Karpas-422 (cell line): ENCODE measurements around the gene STX11. TPM values are rescaled to one million over a fixed set of nuclear protein-coding genes. Genes with fewer than 3 reads are reported as not detected.

Experiments
- DNase-seq: peaks from one replicate; pipeline ENCODE4 v3.0.0-alpha.2; 2015
- H2AFZ ChIP-seq: fragments of 200-600 bp; sonication (generic); 2 replicates; pipeline ENCODE4 v1.6.1; 2014; ENCODE audit warnings: antibody characterized with exemption, low read length, mixed read lengths
- H3K27ac ChIP-seq: fragments of 200-600 bp; sonication (generic); 2 replicates; pipeline ENCODE4 v1.5.1; 2014; ENCODE audit warnings: mild to moderate bottlenecking, low read length, moderate library complexity
- H3K27me3 ChIP-seq: fragments of 200-600 bp; sonication (generic); 2 replicates; pipeline ENCODE4 v1.6.1; 2014; ENCODE audit warnings: low read length, mixed read lengths
- H3K36me3 ChIP-seq: fragments of 200-600 bp; sonication (generic); 2 replicates; pipeline ENCODE4 v1.6.1; 2014; ENCODE audit warnings: low read length, mixed read lengths; ENCODE audit not compliant: insufficient read depth
- H3K4me1 ChIP-seq: fragments of 200-600 bp; sonication (generic); 2 replicates; pipeline ENCODE4 v1.6.1; 2014; ENCODE audit warnings: mild to moderate bottlenecking, low read length, mixed read lengths
- H3K4me2 ChIP-seq: fragments of 200-600 bp; sonication (generic); 2 replicates; pipeline ENCODE4 v1.6.1; 2014; ENCODE audit warnings: low read length, low read depth, mild to moderate bottlenecking; ENCODE audit not compliant: poor library complexity, severe bottlenecking
- H3K4me3 ChIP-seq: fragments of 200-600 bp; sonication (generic); 2 replicates; pipeline ENCODE4 v1.5.1; 2014; ENCODE audit warnings: mild to moderate bottlenecking, antibody characterized with exemption, low read length, mixed read lengths
- H3K79me2 ChIP-seq: fragments of 200-600 bp; sonication (generic); 2 replicates; pipeline ENCODE4 v1.6.1; 2014; ENCODE audit warnings: mild to moderate bottlenecking, low read length, mixed read lengths
- H3K9ac ChIP-seq: fragments of 200-600 bp; sonication (generic); 2 replicates; pipeline ENCODE4 v1.6.0; 2014; ENCODE audit warnings: low read length
- H3K9me2 ChIP-seq: fragments of 200-600 bp; sonication (generic), shearing (Covaris generic); replicated peaks from 2 replicates; pipeline ENCODE4 v1.6.0; 2014; ENCODE audit warnings: mild to moderate bottlenecking, low read length, moderate library complexity; ENCODE audit not compliant: insufficient read depth
- H3K9me3 ChIP-seq: fragments of 300-700, 200-600 bp; sonication (generic); 2 replicates; pipeline ENCODE4 v1.6.1; 2014; ENCODE audit warnings: low read length, mixed read lengths
- H4K20me1 ChIP-seq: fragments of 200-600 bp; sonication (generic); 2 replicates; pipeline ENCODE4 v1.6.1; 2014; ENCODE audit warnings: mild to moderate bottlenecking, antibody characterized with exemption, low read length, low read depth; ENCODE audit not compliant: insufficient read depth
- total RNA-seq: library from RNA; depleted of rRNA; stranded (reverse); fragments of >200 nt; shearing (Covaris generic); gene quantifications from 2 replicates; pipeline ENCODE4 v1.2.3, GENCODE V29; 2014; ENCODE audit warnings: low replicate concordance; rRNA removed

Gene STX11
- not detected in 2 replicates for total RNA-seq

- Histone ChIP-seq H3K4me3 (peak within 1 kb of the TSS; percentile 52; the same call in 1 of the 2 replicates), H2AFZ (no peak within 1 kb of the TSS; the same call in 1 of the 2 replicates), H3K9me3 (no peaks in the 10 kb centered on the region), H3K4me2 (peak within 1 kb of the TSS; percentile 68), H3K36me3 (no peaks in the 10 kb centered on the region), H3K9ac (0 out of 2 replicates have a peak within 1 kb of the TSS, but pooled peaks have one; percentile 12), H3K27ac (no peak within 1 kb of the TSS), H3K9me2 (no peaks in the 10 kb centered on the region), H3K79me2 (no peaks in the 10 kb centered on the region), H3K27me3 (no peaks in the 10 kb centered on the region), H3K4me1 (peaks cover 12% of the 10 kb centered on the region; the same call in 1 of the 2 replicates), H4K20me1 (no peaks in the 10 kb centered on the region)
- DNase-seq = peak; percentile 41
Measured at GRCh38 chr6:144149894-144150709, at the start of gene STX11. TSS of gene STX11 (plus strand) at chr6:144150517. CDS start at chr6:144186628, 36,111 bp downstream.

- Histone ChIP-seq H3K4me1 (no peaks in the 10 kb centered on the region), H3K27me3 (no peaks in the 10 kb centered on the region), H3K27ac (no peak overlapping the region), H3K9me3 (no peaks in the 10 kb centered on the region), H3K9me2 (no peaks in the 10 kb centered on the region), H4K20me1 (no peaks in the 10 kb centered on the region), H3K79me2 (no peaks in the 10 kb centered on the region), H3K36me3 (no peaks in the 10 kb centered on the region), H3K9ac (no peak overlapping the region), H2AFZ (no peak overlapping the region), H3K4me2 (no peak overlapping the region), H3K4me3 (no peak overlapping the region)
- no peak for DNase-seq
Measured at GRCh38 chr6:144103026-144103563, 47.2 kb upstream of the STX11 start.

- no peak overlapping the region for H3K27ac ChIP-seq
- H4K20me1 ChIP-seq = no peaks in the 10 kb centered on the region
- no peak overlapping the region for H3K4me3 ChIP-seq
- no peaks in the 10 kb centered on the region for H3K36me3 ChIP-seq
- H3K4me1 ChIP-seq = no peaks in the 10 kb centered on the region
- no peak overlapping the region for H2AFZ ChIP-seq
- DNase-seq = no peak
- H3K9me2 ChIP-seq = no peaks in the 10 kb centered on the region
- no peak overlapping the region for H3K4me2 ChIP-seq
- no peaks in the 10 kb centered on the region for H3K79me2 ChIP-seq
- H3K9ac ChIP-seq = no peak overlapping the region
- H3K27me3 ChIP-seq = no peaks in the 10 kb centered on the region
- no peaks in the 10 kb centered on the region for H3K9me3 ChIP-seq
Measured at GRCh38 chr6:144104488-144104887, 45.8 kb upstream of the STX11 start.

GRCh38 chr6:144104898-144105487 lies 45.3 kb upstream of the STX11 start:
- no peaks in the 10 kb centered on the region for H3K9me3 ChIP-seq
- no peaks in the 10 kb centered on the region for H3K4me1 ChIP-seq
- peak; percentile 83 for DNase-seq
- no peak overlapping the region for H3K4me2 ChIP-seq
- H4K20me1 ChIP-seq = no peaks in the 10 kb centered on the region
- H3K79me2 ChIP-seq = no peaks in the 10 kb centered on the region
- H3K9me2 ChIP-seq = no peaks in the 10 kb centered on the region
- H3K27me3 ChIP-seq = no peaks in the 10 kb centered on the region
- no peaks in the 10 kb centered on the region for H3K36me3 ChIP-seq
- no peak overlapping the region for H2AFZ ChIP-seq
- no peak overlapping the region for H3K27ac ChIP-seq
- H3K4me3 ChIP-seq = no peak overlapping the region
- no peak overlapping the region for H3K9ac ChIP-seq

- Histone ChIP-seq H2AFZ (no peak overlapping the region), H3K9me3 (no peaks in the 10 kb centered on the region), H3K27ac (no peak overlapping the region), H3K79me2 (no peaks in the 10 kb centered on the region), H3K4me1 (no peaks in the 10 kb centered on the region), H3K9me2 (no peaks in the 10 kb centered on the region), H3K4me2 (no peak overlapping the region), H4K20me1 (no peaks in the 10 kb centered on the region), H3K4me3 (no peak overlapping the region), H3K27me3 (no peaks in the 10 kb centered on the region), H3K9ac (no peak overlapping the region), H3K36me3 (no peaks in the 10 kb centered on the region)
- DNase-seq = no peak
Measured at GRCh38 chr6:144106206-144106605, 44.1 kb upstream of the STX11 start.

- Histone ChIP-seq H2AFZ (no peak overlapping the region), H3K27me3 (no peaks in the 10 kb centered on the region), H3K9me2 (no peaks in the 10 kb centered on the region), H3K79me2 (no peaks in the 10 kb centered on the region), H3K4me1 (no peaks in the 10 kb centered on the region), H3K4me3 (no peak overlapping the region), H3K9me3 (no peaks in the 10 kb centered on the region), H3K4me2 (no peak overlapping the region), H3K36me3 (no peaks in the 10 kb centered on the region), H4K20me1 (no peaks in the 10 kb centered on the region), H3K27ac (no peak overlapping the region), H3K9ac (no peak overlapping the region)
- DNase-seq = no peak
Measured at GRCh38 chr6:144110210-144110609, 40.1 kb upstream of the STX11 start.

GRCh38 chr6:144113366-144113765 lies 37.0 kb upstream of the STX11 start:
- Histone ChIP-seq H3K9me3 (no peaks in the 10 kb centered on the region), H3K4me3 (no peak overlapping the region), H3K79me2 (no peaks in the 10 kb centered on the region), H3K4me1 (no peaks in the 10 kb centered on the region), H4K20me1 (no peaks in the 10 kb centered on the region), H3K9ac (no peak overlapping the region), H3K27ac (no peak overlapping the region), H3K36me3 (no peaks in the 10 kb centered on the region), H3K4me2 (no peak overlapping the region), H2AFZ (no peak overlapping the region), H3K27me3 (no peaks in the 10 kb centered on the region), H3K9me2 (no peaks in the 10 kb centered on the region)
- no peak for DNase-seq

GRCh38 chr6:144115219-144115618 lies 35.1 kb upstream of the STX11 start:
- Histone ChIP-seq H3K36me3 (no peaks in the 10 kb centered on the region), H3K4me2 (no peak overlapping the region), H3K27me3 (no peaks in the 10 kb centered on the region), H4K20me1 (no peaks in the 10 kb centered on the region), H3K79me2 (no peaks in the 10 kb centered on the region), H3K9ac (no peak overlapping the region), H3K4me3 (no peak overlapping the region), H3K27ac (no peak overlapping the region), H3K9me3 (no peaks in the 10 kb centered on the region), H3K4me1 (no peaks in the 10 kb centered on the region), H3K9me2 (no peaks in the 10 kb centered on the region), H2AFZ (no peak overlapping the region)
- no peak for DNase-seq
